GM23248 (cell line): ENCODE results near the gene ARRDC1. TPM values are rescaled to one million over a fixed set of nuclear protein-coding genes. Genes with fewer than 3 reads are reported as not detected.

Source experiments
- DNase-seq: peaks from one replicate; pipeline ENCODE4 v3.0.0-alpha.2; 2015
- H2AFZ ChIP-seq: fragments of 200-600 bp; sonication (generic); 2 replicates; pipeline ENCODE4 v1.6.1; 2016; ENCODE audit warnings: antibody characterized with exemption
- H3F3A ChIP-seq: fragments of 200-600 bp; sonication (generic); 2 replicates; pipeline ENCODE4 v1.6.1; 2016; ENCODE audit warnings: mild to moderate bottlenecking, antibody characterized with exemption, mixed run types; ENCODE audit not compliant: insufficient read depth
- H3K27ac ChIP-seq: fragments of 200-600 bp; sonication (generic); 2 replicates; pipeline ENCODE4 v1.5.1; 2016; ENCODE audit warnings: mild to moderate bottlenecking
- H3K27me3 ChIP-seq: fragments of 200-600 bp; sonication (generic); replicated peaks from 2 replicates; pipeline ENCODE4 v1.6.1; 2016; ENCODE audit warnings: mild to moderate bottlenecking; ENCODE audit not compliant: insufficient read depth
- H3K36me3 ChIP-seq: fragments of 200-600 bp; sonication (generic); 2 replicates; pipeline ENCODE4 v1.6.1; 2016; ENCODE audit warnings: low read depth, mild to moderate bottlenecking
- H3K4me1 ChIP-seq: fragments of 200-600 bp; sonication (generic); 2 replicates; pipeline ENCODE4 v1.6.1; 2016; ENCODE audit warnings: mild to moderate bottlenecking; ENCODE audit not compliant: insufficient read depth
- H3K4me2 ChIP-seq: fragments of 200-600 bp; sonication (generic); one replicate; pipeline ENCODE4 v1.6.1; 2016; ENCODE audit warnings: mild to moderate bottlenecking; ENCODE audit not compliant: unreplicated experiment
- H3K4me3 ChIP-seq: fragments of 200-600 bp; sonication (generic); 2 replicates; pipeline ENCODE4 v1.5.1; 2016; ENCODE audit warnings: mild to moderate bottlenecking
- H3K79me2 ChIP-seq: fragments of 200-600 bp; sonication (generic); 2 replicates; pipeline ENCODE4 v1.6.1; 2016; ENCODE audit warnings: mild to moderate bottlenecking; ENCODE audit not compliant: insufficient read depth
- H3K9ac ChIP-seq: fragments of 200-600 bp; sonication (generic); 2 replicates; pipeline ENCODE4 v1.6.1; 2016; ENCODE audit warnings: mild to moderate bottlenecking
- H3K9me2 ChIP-seq: fragments of 200-600 bp; sonication (generic); 2 replicates; pipeline ENCODE4 v1.6.1; 2016; ENCODE audit warnings: mixed run types, mild to moderate bottlenecking, moderate library complexity; ENCODE audit not compliant: insufficient read depth
- H3K9me3 ChIP-seq: fragments of 200-600 bp; sonication (generic); one replicate; pipeline ENCODE4 v1.6.1; 2017; ENCODE audit warnings: low read depth
- H4K20me1 ChIP-seq: fragments of 200-600 bp; sonication (generic); 2 replicates; pipeline ENCODE4 v1.6.0; 2016; ENCODE audit not compliant: insufficient read depth
- EZH2 ChIP-seq: fragments of 200-600 bp; sonication (generic); IDR thresholded peaks from 2 replicates; pipeline ENCODE4 v1.6.1; 2018; ENCODE audit warnings: antibody characterized with exemption, mild to moderate bottlenecking; ENCODE audit not compliant: insufficient read depth, poor library complexity, severe bottlenecking
- EZH2phosphoT487 ChIP-seq: fragments of 200-600 bp; sonication (generic); IDR thresholded peaks from 2 replicates; pipeline ENCODE4 v1.6.1; 2018; ENCODE audit warnings: antibody characterized with exemption, moderate library complexity, mild to moderate bottlenecking, low read depth; ENCODE audit not compliant: insufficient read depth
- WGBS, 2 experiments: methylation state at CpG; one replicate each; pipeline ENCODE4 v1.1.6; 2015 to 2017; ENCODE audit warnings: low lambda C conversion rate in 2 of 2, low coverage in 1 of 2; ENCODE audit errors: missing lambda C conversion rate in 2 of 2; 5-methylcytosine and 5-hydroxymethylcytosine counted together
- in situ Hi-C: fragments of 300-500 bp; cut with MboI; formaldehyde crosslinking; loops from 2 replicates; pipeline ENCODE4 v1.15.0; 2020
- polyA plus RNA-seq: library from polyadenylated mRNA; unstranded; fragments of >200 nt; fragmentation: Nextera tagmentation; extraction: Ambion mirVana; gene quantifications from 2 replicates; pipeline ENCODE4 v1.2.1, GENCODE V29; 2016
- total RNA-seq: library from RNA; depleted of rRNA; stranded (reverse); fragments of >200 nt; shearing (Covaris generic); gene quantifications from 2 replicates; pipeline ENCODE4 v1.2.3, GENCODE V29; 2014

ARRDC1 gene
- total and polyA plus RNA-seq, 2 experiments from 2014 or later, result 21.0 to 26.9 TPM

DNA sequence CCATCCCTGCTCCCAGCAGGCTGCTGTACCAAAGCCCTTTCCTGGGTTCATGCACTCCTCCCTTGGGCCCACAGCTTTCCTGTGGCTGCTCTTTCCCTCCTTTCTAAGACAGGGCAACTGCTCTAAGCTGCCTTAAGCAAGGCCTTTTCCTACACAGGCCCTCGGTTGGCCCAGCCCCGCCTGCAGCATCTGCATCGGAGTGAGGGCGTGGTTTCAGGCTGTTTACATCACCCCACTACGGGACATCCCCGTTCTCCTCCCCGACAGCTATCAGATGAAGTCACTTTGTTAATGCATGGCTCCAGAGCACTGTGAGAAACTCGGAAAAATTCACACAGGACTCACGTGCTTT lies 30.1 kb upstream of the ARRDC1 start:
- Histone ChIP-seq H3K4me3 (no peak overlapping the region), H2AFZ (no peak overlapping the region), H3K4me1 (peaks cover 13% of the 10 kb centered on the region), H4K20me1 (no peaks in the 10 kb centered on the region), H3K79me2 (peaks cover 58% of the 10 kb centered on the region), H3K27ac (no peak overlapping the region), H3K4me2 (no peak overlapping the region), H3F3A (0 out of 2 replicates have a peak, but pooled peaks cover 5% of the 10 kb centered on the region), H3K27me3 (no peaks in the 10 kb centered on the region), H3K9me3 (no peaks in the 10 kb centered on the region), H3K9ac (no peak overlapping the region), H3K36me3 (peaks cover 9% of the 10 kb centered on the region), H3K9me2 (no peaks in the 10 kb centered on the region)
- DNase-seq, result peak; percentile 12
- in situ Hi-C loops, result no loop called here
- WGBS, 2 experiments, result 60 to 71% methylated on average over 9 of the region's 9 CpGs
- TF ChIP-seq EZH2 (no peak), EZH2phosphoT487 (no peak)

GRCh38 chr9:137575716-137576411 lies 29.6 kb upstream of the ARRDC1 start:
- peaks cover 9% of the 10 kb centered on the region for H3K36me3 ChIP-seq
- H3K4me1 ChIP-seq, result peaks cover 13% of the 10 kb centered on the region
- H3K27ac ChIP-seq, result no peak overlapping the region
- H3K4me3 ChIP-seq, result no peak overlapping the region
- in situ Hi-C loops, result no loop called here
- whole genome bisulfite sequencing, 2 experiments, result 92 to 93% methylated on average over 12 of the region's 12 CpGs
- no peaks in the 10 kb centered on the region for H3K9me3 ChIP-seq
- H3K4me2 ChIP-seq, result no peak overlapping the region
- H3F3A ChIP-seq, result 0 out of 2 replicates have a peak, but pooled peaks cover 5% of the 10 kb centered on the region
- no peaks in the 10 kb centered on the region for H3K27me3 ChIP-seq
- no peak for DNase-seq
- TF ChIP-seq EZH2, result no peak
- no peak overlapping the region for H2AFZ ChIP-seq
- H4K20me1 ChIP-seq, result no peaks in the 10 kb centered on the region
- no peaks in the 10 kb centered on the region for H3K9me2 ChIP-seq
- no peak overlapping the region for H3K9ac ChIP-seq
- peaks cover 53% of the 10 kb centered on the region for H3K79me2 ChIP-seq

- H3K4me1 ChIP-seq, result peaks cover 13% of the 10 kb centered on the region
- H4K20me1 ChIP-seq, result no peaks in the 10 kb centered on the region
- peaks cover 60% of the 10 kb centered on the region for H3K79me2 ChIP-seq
- peak within 1 kb of the TSS; percentile 86 for H3K9ac ChIP-seq
- H3K4me3 ChIP-seq, result peak within 1 kb of the TSS; percentile 84
- TF ChIP-seq EZH2 (no peak), EZH2phosphoT487 (no peak)
- H3K4me2 ChIP-seq, result peak within 1 kb of the TSS; percentile 87
- H3K36me3 ChIP-seq, result peaks cover 4% of the 10 kb centered on the region; the same call in 1 of the 2 replicates
- H3F3A ChIP-seq, result 0 out of 2 replicates have a peak, but pooled peaks cover 5% of the 10 kb centered on the region
- peak within 1 kb of the TSS; percentile 74 for H2AFZ ChIP-seq
- in situ Hi-C loops, result no loop called here
- no peaks in the 10 kb centered on the region for H3K9me2 ChIP-seq
- peak within 1 kb of the TSS; percentile 76 for H3K27ac ChIP-seq
- DNase-seq, result peak; percentile 97
- no peaks in the 10 kb centered on the region for H3K9me3 ChIP-seq
- no peaks in the 10 kb centered on the region for H3K27me3 ChIP-seq
- 2% methylated on average over 42 to 57 of the region's 82 CpGs for WGBS, 2 experiments
Observed at GRCh38 chr9:137578518-137579258, 26.8 kb upstream of the ARRDC1 start, which contains the start of gene DPH7. DPH7 (minus strand) TSS chr9:137578925; CDS start chr9:137578777, 148 bp downstream.

DNA sequence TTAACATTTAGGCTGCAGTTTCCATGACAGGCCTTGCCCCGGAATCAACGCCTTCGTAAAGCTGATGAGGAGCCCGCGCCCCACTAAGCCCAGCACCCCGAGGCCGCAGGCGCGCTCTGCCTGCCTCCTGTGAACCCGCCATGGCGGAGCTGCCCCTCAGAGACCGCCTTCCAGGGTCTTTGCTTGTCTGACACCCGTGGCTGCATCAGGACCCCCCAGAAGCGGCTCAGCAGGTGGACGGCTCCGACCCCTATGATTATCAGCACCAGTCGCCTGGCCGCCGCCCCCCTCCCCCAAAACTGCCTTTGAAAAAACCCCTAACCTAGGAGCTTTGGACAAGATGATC lies 26.3 kb upstream of the ARRDC1 start:
- Histone ChIP-seq H3K36me3 (0 out of 2 replicates have a peak, but pooled peaks cover 4% of the 10 kb centered on the region), H3K9ac (peak overlapping the region; percentile 86), H3K27ac (peak overlapping the region; percentile 76), H4K20me1 (no peaks in the 10 kb centered on the region), H2AFZ (peak overlapping the region; percentile 74), H3K79me2 (peaks cover 64% of the 10 kb centered on the region), H3K4me3 (peak overlapping the region; percentile 84), H3K27me3 (no peaks in the 10 kb centered on the region), H3K9me2 (no peaks in the 10 kb centered on the region), H3K4me1 (peaks cover 13% of the 10 kb centered on the region), H3K4me2 (peak overlapping the region; percentile 68), H3F3A (0 out of 2 replicates have a peak, but pooled peaks cover 5% of the 10 kb centered on the region), H3K9me3 (no peaks in the 10 kb centered on the region)
- in situ Hi-C loops, result no loop called here
- peak; percentile 12 for DNase-seq
- 5 to 7% methylated on average over 18 to 19 of the region's 19 CpGs for WGBS, 2 experiments
- TF ChIP-seq EZH2, result no peak
- TF ChIP-seq EZH2phosphoT487, result no peak
